H9 (cell line): Measurements from ENCODE around the gene HS6ST3. TPM values are rescaled to one million over a fixed set of nuclear protein-coding genes. Genes with fewer than 3 reads are reported as not detected.

Source experiments
- DNase-seq: peaks from one replicate; pipeline ENCODE4 v3.0.0-alpha.2; 2017
- H2AFZ ChIP-seq: one replicate; pipeline ENCODE4 v1.6.1; 2013; ENCODE audit warnings: mild to moderate bottlenecking, low read length, control low read depth, moderate library complexity
- H2AK5ac ChIP-seq: 2 replicates; pipeline ENCODE4 v1.6.1; 2013; ENCODE audit warnings: low read length, control low read depth, mixed read lengths; ENCODE audit not compliant: insufficient read length
- H2BK120ac ChIP-seq: one replicate; pipeline ENCODE4 v1.6.1; 2013; ENCODE audit warnings: low read depth, mild to moderate bottlenecking, low read length, control low read depth, inconsistent platforms; ENCODE audit not compliant: poor library complexity, severe bottlenecking
- H2BK12ac ChIP-seq: 2 replicates; pipeline ENCODE4 v1.6.1; 2013; ENCODE audit warnings: low read length, control low read depth, mixed read lengths, low read depth; ENCODE audit not compliant: insufficient read length
- H2BK15ac ChIP-seq: 2 replicates; pipeline ENCODE4 v1.6.1; 2013; ENCODE audit warnings: low read depth, low read length, control low read depth
- H2BK20ac ChIP-seq: one replicate; pipeline ENCODE4 v1.6.1; 2013; ENCODE audit warnings: low read depth, mild to moderate bottlenecking, low read length, control low read depth, inconsistent platforms; ENCODE audit not compliant: poor library complexity, severe bottlenecking
- H2BK5ac ChIP-seq: 2 replicates; pipeline ENCODE4 v1.6.1; 2013; ENCODE audit warnings: low read length, control low read depth, mixed read lengths; ENCODE audit not compliant: insufficient read length
- H3K14ac ChIP-seq: 2 replicates; pipeline ENCODE4 v1.6.1; 2013; ENCODE audit warnings: low read length, control low read depth; ENCODE audit not compliant: insufficient read depth
- H3K18ac ChIP-seq: 2 replicates; pipeline ENCODE4 v1.6.1; 2013; ENCODE audit warnings: low read depth, mild to moderate bottlenecking, mixed read lengths, low read length, control low read depth; ENCODE audit not compliant: insufficient read length
- H3K23ac ChIP-seq: 2 replicates; pipeline ENCODE4 v1.6.1; 2013; ENCODE audit warnings: low read length, control low read depth, mixed read lengths, low read depth; ENCODE audit not compliant: insufficient read length
- H3K23me2 ChIP-seq: 2 replicates; pipeline ENCODE4 v1.6.1; 2013; ENCODE audit warnings: low read depth, mild to moderate bottlenecking, mixed read lengths, low read length, control low read depth; ENCODE audit not compliant: insufficient read length, poor library complexity, severe bottlenecking
- H3K27ac ChIP-seq: 2 replicates; pipeline ENCODE4 v1.5.1; 2013; ENCODE audit warnings: low read length, control low read depth, mixed read lengths, low read depth; ENCODE audit not compliant: insufficient read length
- H3K27me3 ChIP-seq: 2 replicates; pipeline ENCODE4 v1.6.1; 2013; ENCODE audit warnings: low read length, control low read depth, inconsistent platforms; ENCODE audit not compliant: insufficient read depth
- H3K4ac ChIP-seq: 2 replicates; pipeline ENCODE4 v1.6.1; 2013; ENCODE audit warnings: low read depth, mild to moderate bottlenecking, control low read depth, inconsistent platforms, low read length, moderate library complexity
- H3K4me1 ChIP-seq: 2 replicates; pipeline ENCODE4 v1.6.1; 2013; ENCODE audit warnings: low read length, control low read depth, inconsistent platforms; ENCODE audit not compliant: insufficient read depth
- H3K4me2 ChIP-seq: 2 replicates; pipeline ENCODE4 v1.6.1; 2013; ENCODE audit warnings: low read length, control low read depth, mixed read lengths; ENCODE audit not compliant: insufficient read length, insufficient read depth
- H3K56ac ChIP-seq: 2 replicates; pipeline ENCODE4 v1.6.1; 2013; ENCODE audit warnings: low read depth, mild to moderate bottlenecking, mixed read lengths, low read length, control low read depth; ENCODE audit not compliant: insufficient read length
- H3K79me1 ChIP-seq: 2 replicates; pipeline ENCODE4 v1.6.1; 2013; ENCODE audit warnings: low read depth, mild to moderate bottlenecking, moderate library complexity, low read length, control low read depth, inconsistent platforms; ENCODE audit not compliant: insufficient read depth, poor library complexity, severe bottlenecking
- H3K79me2 ChIP-seq: 2 replicates; pipeline ENCODE4 v1.6.1; 2013; ENCODE audit warnings: low read length, control low read depth, inconsistent platforms; ENCODE audit not compliant: insufficient read depth
- H3K9ac ChIP-seq: 2 replicates; pipeline ENCODE4 v1.6.1; 2013; ENCODE audit warnings: low read length, control low read depth, mixed read lengths; ENCODE audit not compliant: insufficient read length; ENCODE audit errors: extremely low read depth
- H3K9me3 ChIP-seq: one replicate; pipeline ENCODE4 v1.6.1; 2013; ENCODE audit warnings: low read depth, low read length, inconsistent platforms; ENCODE audit not compliant: control insufficient read depth
- H3T11ph ChIP-seq: one replicate; pipeline ENCODE4 v1.6.1; 2013; ENCODE audit warnings: mild to moderate bottlenecking, low read length, control low read depth, inconsistent platforms
- H4K20me1 ChIP-seq: one replicate; pipeline ENCODE4 v1.6.1; 2013; ENCODE audit not compliant: control insufficient read depth, insufficient read length, insufficient read depth
- H4K5ac ChIP-seq: 2 replicates; pipeline ENCODE4 v1.6.1; 2013; ENCODE audit warnings: low read depth, mild to moderate bottlenecking, mixed read lengths, low read length, control low read depth; ENCODE audit not compliant: insufficient read length
- H4K8ac ChIP-seq: replicated peaks from 2 replicates; pipeline ENCODE4 v1.6.1; 2013; ENCODE audit warnings: low read length, control low read depth, mixed read lengths, low read depth; ENCODE audit not compliant: insufficient read length
- H4K91ac ChIP-seq: 2 replicates; pipeline ENCODE4 v1.6.1; 2013; ENCODE audit warnings: low read depth, mild to moderate bottlenecking, moderate library complexity, mixed read lengths, low read length, control low read depth; ENCODE audit not compliant: insufficient read length
- H3K27ac Mint-ChIP-seq, 3 experiments: 2 replicates in 2 of 3; 3 replicates in 1 of 3; pipeline ENCODE4 v1.8.0; 2020 to 2021; ENCODE audit warnings: mixed read lengths in 3 of 3, mild to moderate bottlenecking in 1 of 3, moderate library complexity in 1 of 3
- H3K27me3 Mint-ChIP-seq: 2 replicates; pipeline ENCODE4 v1.8.0; 2021; ENCODE audit warnings: low read depth, mild to moderate bottlenecking, moderate library complexity, mixed read lengths
- H3K36me3 Mint-ChIP-seq, 3 experiments: 2 replicates in 2 of 3; 3 replicates in 1 of 3; pipeline ENCODE4 v1.8.0; 2020 to 2021; ENCODE audit warnings: low read depth in 3 of 3, mixed read lengths in 3 of 3; ENCODE audit not compliant: insufficient read depth in 1 of 3
- H3K4me1 Mint-ChIP-seq, 2 experiments: 2 replicates each; pipeline ENCODE4 v1.8.0; 2020; ENCODE audit warnings: mixed read lengths in 2 of 2
- H3K4me3 Mint-ChIP-seq, 2 experiments: 2 replicates in 1 of 2; 3 replicates in 1 of 2; pipeline ENCODE4 v1.8.0; 2020 to 2021; ENCODE audit warnings: mild to moderate bottlenecking in 2 of 2, mixed read lengths in 2 of 2, moderate library complexity in 1 of 2
- H3K9me3 Mint-ChIP-seq, 2 experiments: 2 replicates in 1 of 2; 3 replicates in 1 of 2; pipeline ENCODE4 v1.8.0; 2020; ENCODE audit warnings: mild to moderate bottlenecking in 2 of 2, mixed read lengths in 2 of 2, moderate library complexity in 1 of 2
- WGBS: extraction: QIAGEN DNeasy Blood & Tissue Kit; methylation state at CpG from one replicate; pipeline ENCODE4 v1.1.7; 2013; ENCODE audit warnings: missing lambda C conversion rate, low lambda C conversion rate, mixed read lengths; ENCODE audit not compliant: insufficient read length; ENCODE audit errors: extremely low coverage; 5-methylcytosine and 5-hydroxymethylcytosine counted together
- total RNA-seq: library from RNA; stranded (reverse); gene quantifications from 2 replicates; pipeline ENCODE4 v1.2.1, GENCODE V29; 2021
- TF ChIP-seq, protein P1 (sequence below): fragments of 200-600 bp; sonication (generic); conservative IDR thresholded peaks from 3 replicates; pipeline ENCODE4 v1.8.0; 2021; ENCODE audit warnings: antibody characterized with exemption, mild to moderate bottlenecking

The HS6ST3 gene
- total RNA-seq, 1 experiment from 2014 or later = 0.44 TPM

- Histone ChIP-seq H3K9ac (no peak overlapping the region), H3K79me1 (no peaks in the 10 kb centered on the region), H3K18ac (no peak overlapping the region), H3K4me1 (no peaks in the 10 kb centered on the region), H4K8ac (no peak overlapping the region), H2AK5ac (no peak overlapping the region), H3K23ac (no peak overlapping the region), H3K4me2 (no peak overlapping the region), H3K14ac (no peak overlapping the region), H2BK15ac (no peak overlapping the region), H3K27ac (no peak overlapping the region), H2BK120ac (no peak overlapping the region), H2BK12ac (no peak overlapping the region), H3K79me2 (no peaks in the 10 kb centered on the region), H2BK20ac (no peak overlapping the region), H4K5ac (no peak overlapping the region), H4K20me1 (no peaks in the 10 kb centered on the region), H3K9me3 (no peaks in the 10 kb centered on the region), H3T11ph (no peak overlapping the region), H3K56ac (no peak overlapping the region), H3K23me2 (no peaks in the 10 kb centered on the region), H3K4ac (no peak overlapping the region), H3K27me3 (no peaks in the 10 kb centered on the region), H2AFZ (no peak overlapping the region), H2BK5ac (no peak overlapping the region), H4K91ac (no peak overlapping the region)
- no peaks in the 10 kb centered on the region for H3K36me3 Mint-ChIP-seq
- no peaks in the 10 kb centered on the region for H3K27me3 Mint-ChIP-seq
- no peak overlapping the region for H3K27ac Mint-ChIP-seq
- DNase-seq = no peak
- TF ChIP-seq, protein P1, sequence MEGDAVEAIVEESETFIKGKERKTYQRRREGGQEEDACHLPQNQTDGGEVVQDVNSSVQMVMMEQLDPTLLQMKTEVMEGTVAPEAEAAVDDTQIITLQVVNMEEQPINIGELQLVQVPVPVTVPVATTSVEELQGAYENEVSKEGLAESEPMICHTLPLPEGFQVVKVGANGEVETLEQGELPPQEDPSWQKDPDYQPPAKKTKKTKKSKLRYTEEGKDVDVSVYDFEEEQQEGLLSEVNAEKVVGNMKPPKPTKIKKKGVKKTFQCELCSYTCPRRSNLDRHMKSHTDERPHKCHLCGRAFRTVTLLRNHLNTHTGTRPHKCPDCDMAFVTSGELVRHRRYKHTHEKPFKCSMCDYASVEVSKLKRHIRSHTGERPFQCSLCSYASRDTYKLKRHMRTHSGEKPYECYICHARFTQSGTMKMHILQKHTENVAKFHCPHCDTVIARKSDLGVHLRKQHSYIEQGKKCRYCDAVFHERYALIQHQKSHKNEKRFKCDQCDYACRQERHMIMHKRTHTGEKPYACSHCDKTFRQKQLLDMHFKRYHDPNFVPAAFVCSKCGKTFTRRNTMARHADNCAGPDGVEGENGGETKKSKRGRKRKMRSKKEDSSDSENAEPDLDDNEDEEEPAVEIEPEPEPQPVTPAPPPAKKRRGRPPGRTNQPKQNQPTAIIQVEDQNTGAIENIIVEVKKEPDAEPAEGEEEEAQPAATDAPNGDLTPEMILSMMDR = no peak
- no peak overlapping the region for H3K4me3 Mint-ChIP-seq
- peaks cover 0 to 2% of the 10 kb centered on the region in 2 experiments; a peak in 1 of 4 replicates for H3K4me1 Mint-ChIP-seq
- no CpG with 5 or more reads among the region's 5 CpGs for WGBS
- no peaks in the 10 kb centered on the region for H3K9me3 Mint-ChIP-seq
Measured at GRCh38 chr13:96744367-96745331, 654.7 kb downstream of the HS6ST3 start.
